Small intestine (tissue), 7 donors: ENCODE data around the gene WNT6. TPM values are rescaled to one million over a fixed set of nuclear protein-coding genes. Genes with fewer than 3 reads are reported as not detected.

Source experiments
- DNase-seq, 2 donors: peaks; one replicate each; pipeline versions ENCODE4 v3.0.0 to v3.0.0-alpha.2; 2013
- FAIRE-seq: peaks from 2 replicates; lab custom pipeline; 2012; peaks lifted over from hg19 to GRCh38; lab: Jason Lieb, UNC
- H3K27ac ChIP-seq, 3 donors: one replicate each; pipeline ENCODE4 v1.5.1; 2013; ENCODE audit warnings: low read length in 2 of 3, mild to moderate bottlenecking in 2 of 3, control low read depth in 1 of 3, inconsistent platforms in 1 of 3, low read depth in 1 of 3, moderate library complexity in 1 of 3
- H3K27me3 ChIP-seq, 3 donors: one replicate each; pipeline ENCODE4 v1.6.1; 2013; ENCODE audit warnings: low read length in 3 of 3, inconsistent platforms in 1 of 3; ENCODE audit not compliant: control insufficient read depth in 3 of 3, insufficient read depth in 3 of 3
- H3K36me3 ChIP-seq, 3 donors: one replicate each; pipeline ENCODE4 v1.6.1; 2013; ENCODE audit warnings: low read length in 3 of 3, inconsistent platforms in 1 of 3, low read depth in 1 of 3, mild to moderate bottlenecking in 1 of 3, moderate library complexity in 1 of 3; ENCODE audit not compliant: control insufficient read depth in 3 of 3, insufficient read depth in 2 of 3
- H3K4me1 ChIP-seq, 3 donors: one replicate each; pipeline ENCODE4 v1.6.1; 2013; ENCODE audit warnings: low read length in 2 of 3, inconsistent platforms in 1 of 3, low read depth in 1 of 3, mild to moderate bottlenecking in 1 of 3, moderate library complexity in 1 of 3; ENCODE audit not compliant: control insufficient read depth in 3 of 3, insufficient read depth in 2 of 3
- H3K4me3 ChIP-seq, 3 donors: one replicate each; pipeline ENCODE4 v1.5.1; 2013; ENCODE audit warnings: low read length in 3 of 3, control low read depth in 1 of 3, inconsistent platforms in 1 of 3, low read depth in 1 of 3, mild to moderate bottlenecking in 1 of 3, moderate library complexity in 1 of 3
- H3K9me3 ChIP-seq, 2 donors: one replicate each; pipeline ENCODE4 v1.6.1; 2013; ENCODE audit warnings: low read depth in 1 of 2, low read length in 1 of 2; ENCODE audit not compliant: control insufficient read depth in 2 of 2, insufficient read depth in 1 of 2
- WGBS, 3 donors: extraction: QIAGEN DNeasy Blood & Tissue Kit; methylation state at CpG; one replicate each; pipeline ENCODE4 v1.1.7; 2013; 5-methylcytosine and 5-hydroxymethylcytosine counted together
- polyA plus RNA-seq, 4 donors: library from polyadenylated mRNA; stranded (reverse) in 3 of 4; unstranded in 1 of 4; fragments of 200-250 nt in 3 of 4; fragments of 120-200 nt in 1 of 4; gene quantifications; one replicate each; pipeline versions ENCODE4 v1.2.1 to v1.2.3, GENCODE V29; 2013
- donor health status: healthy with polysubstance abuse.
- donor health status: control.
- donor health status: control.
- donor health status: Bipolar disorder and iron deficiency.
- donor health status: healthy.

Gene WNT6
- polyA plus RNA-seq, 4 donors, result 0.06 to 1.8 TPM; not detected in 2

- H3K9me3 ChIP-seq, result no peaks in the 10 kb centered on the region
- H3K4me3 ChIP-seq, result peak overlapping the region in 1 of 3 donors; percentile 36
- H3K27me3 ChIP-seq, result peaks cover 0 to 80% (median 3%) of the 10 kb centered on the region in 3 donors
- H3K36me3 ChIP-seq, result no peaks in the 10 kb centered on the region
- DNase-seq (peak; percentile 76 to 90), FAIRE-seq (no peak)
- peak overlapping the region in 1 of 3 donors; percentile 69 for H3K27ac ChIP-seq
- H3K4me1 ChIP-seq, result peaks cover 0 to 45% (median 0%) of the 10 kb centered on the region in 3 donors
- WGBS, 3 donors, result 1 to 3% (median 2%) methylated on average over 53 to 72 of the region's 72 CpGs
These were observed 33.2 kb downstream of the WNT6 start for GRCh38 chr2:218892693-218893348.

GRCh38 chr2:218893349-218894150 is 33.9 kb downstream of the WNT6 start:
- Histone ChIP-seq H3K27me3 (peaks cover 0 to 80% (median 5%) of the 10 kb centered on the region in 3 donors), H3K36me3 (no peaks in the 10 kb centered on the region), H3K27ac (peak overlapping the region in 1 of 3 donors; percentile 69), H3K4me1 (peaks cover 0 to 50% (median 0%) of the 10 kb centered on the region in 3 donors), H3K9me3 (no peaks in the 10 kb centered on the region), H3K4me3 (no peak overlapping the region)
- WGBS, 3 donors, result 55 to 70% (median 63%) methylated on average over 10 of the region's 10 CpGs
- no peak for FAIRE-seq
- DNase-seq, result no peak

GRCh38 chr2:218894151-218894879 is 34.7 kb downstream of the WNT6 start:
- H3K27ac ChIP-seq, result no peak overlapping the region
- WGBS, 3 donors, result 18 to 55% (median 51%) methylated on average over 12 of the region's 12 CpGs
- H3K27me3 ChIP-seq, result peaks cover 0 to 86% (median 6%) of the 10 kb centered on the region in 3 donors
- DNase-seq (no peak), FAIRE-seq (no peak)
- H3K4me3 ChIP-seq, result no peak overlapping the region
- no peaks in the 10 kb centered on the region for H3K9me3 ChIP-seq
- no peaks in the 10 kb centered on the region for H3K36me3 ChIP-seq
- H3K4me1 ChIP-seq, result peaks cover 0 to 50% (median 0%) of the 10 kb centered on the region in 3 donors

DNA sequence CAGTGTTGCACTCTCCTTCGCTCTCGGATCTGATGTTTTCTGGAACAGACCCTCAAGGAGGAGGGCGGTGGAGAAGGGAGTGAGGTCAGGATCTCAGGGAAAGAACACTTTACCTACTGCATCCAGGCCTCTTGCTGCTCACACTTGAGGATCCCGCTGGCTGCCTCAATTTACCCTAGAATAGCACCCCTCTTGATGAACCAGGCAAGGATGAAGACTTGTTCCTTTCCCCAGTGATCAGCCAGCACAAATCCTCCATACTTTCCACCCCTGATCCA is 35.2 kb downstream of the WNT6 start:
- peaks cover 0 to 90% (median 6%) of the 10 kb centered on the region in 3 donors for H3K27me3 ChIP-seq
- DNase-seq (no peak), FAIRE-seq (no peak)
- H3K27ac ChIP-seq, result no peak overlapping the region
- H3K9me3 ChIP-seq, result no peaks in the 10 kb centered on the region
- no peaks in the 10 kb centered on the region for H3K36me3 ChIP-seq
- no peak overlapping the region for H3K4me3 ChIP-seq
- 80 to 92% (median 83%) methylated on average over 4 of the region's 4 CpGs for WGBS, 3 donors
- peaks cover 0 to 50% (median 0%) of the 10 kb centered on the region in 3 donors for H3K4me1 ChIP-seq

- H3K4me1 ChIP-seq, result peaks cover 0 to 50% (median 0%) of the 10 kb centered on the region in 3 donors
- FAIRE-seq (no peak), DNase-seq (no peak)
- no peaks in the 10 kb centered on the region for H3K36me3 ChIP-seq
- no peak overlapping the region for H3K27ac ChIP-seq
- H3K9me3 ChIP-seq, result no peaks in the 10 kb centered on the region
- H3K4me3 ChIP-seq, result no peak overlapping the region
- peaks cover 0 to 87% (median 6%) of the 10 kb centered on the region in 3 donors for H3K27me3 ChIP-seq
- 59 to 69% (median 67%) methylated on average over 3 of the region's 3 CpGs for WGBS, 3 donors
These were observed 35.7 kb downstream of the WNT6 start for GRCh38 chr2:218895326-218895725.

GRCh38 chr2:218895759-218896500 is 36.3 kb downstream of the WNT6 start:
- 15 to 26% (median 21%) methylated on average over 8 of the region's 8 CpGs for WGBS, 3 donors
- Histone ChIP-seq H3K27ac (peak overlapping the region in 1 of 3 donors; percentile 42), H3K36me3 (no peaks in the 10 kb centered on the region), H3K4me3 (no peak overlapping the region), H3K27me3 (peaks cover 0 to 89% (median 6%) of the 10 kb centered on the region in 3 donors), H3K9me3 (no peaks in the 10 kb centered on the region), H3K4me1 (peaks cover 0 to 50% (median 0%) of the 10 kb centered on the region in 3 donors)
- FAIRE-seq (no peak), DNase-seq (no peak)

- Histone ChIP-seq H3K27ac (peak overlapping the region in 1 of 3 donors; percentile 79), H3K4me3 (peak overlapping the region in 1 of 3 donors; percentile 4), H3K36me3 (no peaks in the 10 kb centered on the region), H3K9me3 (no peaks in the 10 kb centered on the region), H3K4me1 (peaks cover 0 to 50% (median 0%) of the 10 kb centered on the region in 3 donors), H3K27me3 (peaks cover 0 to 86% (median 8%) of the 10 kb centered on the region in 3 donors)
- 0 to 3% (median 0%) methylated on average over 33 to 40 of the region's 40 CpGs for WGBS, 3 donors
- DNase-seq (peak in 1 of 2 donors; percentile 55), FAIRE-seq (no peak)
These were observed 37.1 kb downstream of the WNT6 start for GRCh38 chr2:218896501-218897393.
